Bone marrow (tissue), 2 donors: ENCODE data around the gene PBX1.

Source experiments
- DNase-seq, 2 donors: peaks; one replicate each; lab custom pipeline; 2025; lab: John Stamatoyannopoulos, UW

Gene PBX1

DNA sequence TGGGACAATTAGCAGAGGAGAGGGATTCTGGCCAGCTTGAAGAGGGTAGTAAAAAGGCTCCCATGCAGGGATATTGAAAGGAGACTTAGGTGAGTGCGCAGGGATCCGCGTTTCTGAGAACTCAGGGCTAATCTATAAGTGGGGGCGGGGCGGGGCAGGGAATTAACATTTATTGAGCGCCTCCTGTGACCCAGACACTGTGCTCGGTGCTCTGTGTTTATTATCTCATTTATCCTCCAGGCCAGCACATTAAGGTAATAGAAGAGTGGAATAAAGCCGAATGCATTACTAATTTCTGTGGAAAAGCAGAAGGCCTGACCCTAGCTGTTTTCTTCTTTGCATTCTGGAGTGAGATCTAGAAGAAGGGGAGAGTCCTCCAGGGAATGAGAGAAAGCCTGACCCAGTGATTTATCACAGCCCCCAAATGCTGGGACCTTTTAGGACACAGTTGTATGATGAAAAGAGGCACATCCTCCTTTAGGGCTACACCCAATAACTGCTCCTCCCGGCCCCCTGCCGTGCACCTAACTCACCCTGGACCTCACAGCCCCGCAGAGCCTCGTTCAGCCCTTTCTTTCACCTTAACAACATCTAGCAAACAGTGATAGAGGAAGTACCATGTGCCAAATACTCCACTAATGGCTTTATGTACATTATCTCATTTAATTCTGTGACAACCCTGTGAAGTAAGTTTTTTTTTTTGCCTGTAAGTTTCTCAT lies 317.6 kb downstream of the PBX1 start:
- DNase-seq: no peak

DNA sequence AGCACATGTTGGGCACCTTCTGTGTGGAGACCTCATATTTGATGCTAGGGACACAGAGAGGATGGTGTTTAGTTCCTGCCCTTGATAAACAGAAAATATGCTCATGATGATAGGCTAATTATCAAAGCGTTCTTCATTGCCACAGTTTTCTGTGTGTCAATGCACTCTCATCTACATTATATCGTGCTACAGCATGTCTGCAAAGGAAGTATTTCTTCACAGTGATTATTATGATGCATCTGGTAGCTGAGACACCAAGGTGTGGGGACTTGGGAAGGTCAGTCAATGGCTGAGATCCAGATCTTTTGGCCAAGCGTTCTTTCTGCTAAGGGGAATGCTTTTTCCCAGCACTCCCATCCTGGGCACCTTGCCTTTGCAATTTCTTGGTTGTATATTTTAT lies 321.2 kb downstream of the PBX1 start:
- DNase-seq: no peak

DNA sequence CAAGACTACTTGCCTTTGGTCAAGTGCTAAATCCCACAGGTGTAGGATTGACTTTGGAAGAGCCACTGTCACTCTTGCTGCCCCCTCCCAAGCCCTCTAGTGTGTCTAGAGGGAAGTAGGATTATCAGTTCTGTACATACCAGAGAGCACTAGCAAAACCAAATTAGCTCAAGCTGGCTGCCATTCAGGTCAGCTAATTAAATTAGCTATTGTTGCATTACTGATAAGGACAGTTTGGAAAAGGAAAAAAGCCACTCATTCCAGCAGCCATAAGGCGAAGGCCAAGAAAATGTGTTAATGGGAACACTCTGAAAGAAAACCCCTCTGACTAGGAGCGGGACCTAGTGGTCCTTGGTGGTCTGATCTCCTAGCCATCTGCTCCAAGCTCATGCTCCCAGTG lies 321.7 kb downstream of the PBX1 start:
- no peak for DNase-seq

DNA sequence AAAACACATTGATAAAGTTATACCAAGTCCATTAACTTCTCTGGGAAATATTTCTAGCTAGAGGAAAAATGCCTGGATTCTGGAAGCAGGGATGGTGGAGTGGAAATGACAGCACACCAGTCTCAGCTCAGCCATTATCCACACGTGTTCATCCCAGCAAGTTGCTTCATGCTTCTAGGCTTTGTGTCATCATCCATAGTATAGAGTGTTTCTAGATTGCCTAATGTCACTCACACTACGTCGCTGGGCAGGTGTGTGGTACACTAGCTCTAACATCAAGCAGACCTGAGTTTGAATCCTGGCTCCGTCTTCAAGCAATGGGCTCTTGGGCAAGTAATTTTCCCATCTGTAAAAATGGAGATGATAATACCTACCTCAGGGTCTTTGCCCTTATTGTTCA lies 326.3 kb downstream of the PBX1 start:
- no peak for DNase-seq

DNA sequence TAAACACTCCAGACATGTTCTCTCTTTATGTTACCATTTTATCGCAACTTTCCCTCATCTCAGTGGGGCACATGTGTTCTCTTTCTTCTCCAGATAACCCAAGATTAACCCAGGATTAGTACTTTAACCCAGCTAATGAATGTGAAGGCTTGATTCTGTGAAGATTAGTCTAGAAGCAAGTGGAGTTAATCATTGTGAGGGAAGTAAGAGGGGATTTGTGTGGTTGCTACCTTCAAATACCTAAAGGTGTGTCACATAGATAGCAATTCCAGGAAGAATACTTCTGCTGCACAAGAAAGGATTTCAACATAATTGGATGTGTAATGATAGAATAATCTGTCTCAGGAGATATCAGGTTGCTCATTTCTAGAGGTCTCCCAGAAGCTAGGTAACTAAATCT lies 327.1 kb downstream of the PBX1 start:
- no peak for DNase-seq

DNA sequence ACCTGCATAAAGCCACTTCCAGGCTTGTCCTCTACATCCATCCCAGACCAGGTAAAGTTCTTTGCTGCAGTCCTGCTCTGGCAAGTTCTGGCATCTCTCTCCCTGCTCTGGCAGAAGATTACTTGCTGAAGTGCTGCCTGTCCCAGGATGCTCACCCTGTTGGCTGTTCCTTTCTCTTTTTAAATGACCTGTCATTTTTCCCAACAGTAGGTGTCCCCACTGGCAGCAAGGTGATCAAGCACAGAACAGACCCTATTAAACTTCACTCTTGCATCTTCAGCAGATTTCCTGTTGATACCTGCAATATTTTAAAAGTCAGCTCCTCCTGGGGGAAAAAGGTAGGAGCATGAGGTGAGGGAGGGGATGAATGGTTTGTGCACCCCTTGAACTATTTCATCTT lies 332.6 kb downstream of the PBX1 start:
- no peak for DNase-seq

DNA sequence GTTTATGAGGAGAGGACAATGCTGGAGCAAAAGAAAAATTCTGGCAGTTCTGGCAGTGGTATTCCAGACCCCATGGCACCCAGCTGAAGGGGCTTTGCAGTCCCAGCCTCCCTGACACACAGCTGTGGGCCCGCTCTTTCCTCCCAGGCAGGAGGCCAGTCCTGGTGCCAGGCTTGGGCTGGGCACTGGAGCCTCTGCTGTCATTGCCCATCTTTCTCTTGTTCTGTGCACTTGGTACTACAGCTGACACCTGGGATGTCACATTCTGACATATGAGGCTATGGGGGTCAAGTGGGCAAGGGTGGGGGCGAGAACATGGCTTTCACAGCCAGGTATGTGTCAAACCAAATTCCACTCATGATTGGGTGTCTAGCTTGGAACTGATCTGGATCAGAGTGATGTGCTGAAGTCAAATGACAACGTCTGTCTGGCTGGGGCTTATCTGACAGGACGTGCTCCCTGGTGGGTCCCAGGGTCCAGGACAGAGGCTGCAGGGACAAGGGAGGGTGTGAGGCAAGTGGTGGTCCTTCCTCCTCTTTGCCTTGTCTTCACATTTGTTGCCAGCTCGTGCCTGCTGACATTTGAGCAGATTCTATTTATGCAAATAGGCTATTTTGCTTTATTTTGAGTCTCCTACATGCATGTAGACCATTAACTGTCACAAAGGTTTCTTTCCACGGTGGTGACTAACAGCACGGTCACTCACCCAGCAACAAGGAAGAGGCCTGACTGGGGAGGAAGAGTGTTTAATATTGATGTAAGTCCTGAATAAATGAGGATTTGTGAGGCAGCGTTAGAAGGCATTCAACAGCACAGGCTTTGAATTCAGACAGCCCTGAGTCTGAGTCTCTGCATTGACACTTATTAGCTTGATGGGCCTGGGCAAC lies 336.3 kb downstream of the PBX1 start:
- DNase-seq: no peak

DNA sequence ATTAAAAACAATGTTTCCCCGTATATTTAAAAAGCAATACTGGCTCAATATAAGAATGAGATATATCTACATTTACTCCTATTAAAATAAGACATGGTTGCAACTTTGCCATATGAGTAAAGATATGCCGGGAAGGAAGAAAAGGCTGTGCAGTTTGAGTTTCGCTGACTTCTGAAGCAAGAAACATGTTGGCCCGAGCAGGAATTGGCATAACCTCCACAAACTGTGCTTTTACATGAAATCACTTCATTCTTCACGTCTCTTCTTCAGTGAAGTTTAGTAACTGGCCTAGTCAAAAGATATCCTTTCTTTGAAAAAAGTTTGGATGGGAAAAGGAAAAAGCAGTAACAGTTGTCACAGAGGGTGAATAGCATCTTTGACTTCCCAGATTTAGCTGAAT lies 342.0 kb downstream of the PBX1 start:
- no peak for DNase-seq
